ENCODE results near the gene IFNA1.
"Not testable (repeated sequence)": the region's sequence is repeated elsewhere in the genome, so short reads cannot be mapped to it uniquely, and the experiment has no call there.

IFNA1 gene

DNA sequence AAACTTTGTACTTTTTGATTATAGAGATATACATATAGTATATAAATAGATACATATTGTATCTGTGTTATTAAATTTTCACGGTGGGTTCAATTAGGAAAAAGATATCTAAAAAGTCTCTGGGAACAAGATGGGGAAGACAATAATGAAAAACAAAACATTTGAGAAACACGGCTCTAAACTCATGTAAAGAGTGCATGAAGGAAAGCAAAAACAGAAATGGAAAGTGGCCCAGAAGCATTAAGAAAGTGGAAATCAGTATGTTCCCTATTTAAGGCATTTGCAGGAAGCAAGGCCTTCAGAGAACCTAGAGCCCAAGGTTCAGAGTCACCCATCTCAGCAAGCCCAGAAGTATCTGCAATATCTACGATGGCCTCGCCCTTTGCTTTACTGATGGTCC is at the start of gene IFNA1:
Gene IFNA1, plus strand, starts transcription at position 301 of the 400 bp plus-strand sequence. Its CDS starts 69 bp downstream, at position 370.
- DNase-seq (ENCODE audit: low spot score), result no peak

DNA sequence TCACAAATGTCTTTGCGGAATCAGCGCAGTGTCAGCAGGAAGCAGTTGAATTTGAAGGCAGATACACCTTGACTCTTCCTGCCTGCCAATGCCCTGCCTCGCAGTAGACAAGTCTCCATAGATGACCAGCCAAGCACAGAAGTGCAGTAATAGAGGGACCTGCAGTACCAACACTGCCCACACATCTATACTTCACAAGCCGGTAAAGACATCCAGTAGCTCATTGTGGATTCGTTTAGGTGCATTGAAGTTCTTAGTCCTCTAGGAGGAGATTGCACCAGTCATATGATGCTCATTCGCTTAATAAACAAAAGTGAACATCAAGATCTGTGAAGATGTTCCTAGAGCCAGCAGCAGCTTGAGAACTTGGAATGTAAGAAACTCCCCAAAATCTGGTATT is 48.0 kb upstream of the IFNA1 start:
- DNase-seq (ENCODE audit: low spot score), result no peak

DNA sequence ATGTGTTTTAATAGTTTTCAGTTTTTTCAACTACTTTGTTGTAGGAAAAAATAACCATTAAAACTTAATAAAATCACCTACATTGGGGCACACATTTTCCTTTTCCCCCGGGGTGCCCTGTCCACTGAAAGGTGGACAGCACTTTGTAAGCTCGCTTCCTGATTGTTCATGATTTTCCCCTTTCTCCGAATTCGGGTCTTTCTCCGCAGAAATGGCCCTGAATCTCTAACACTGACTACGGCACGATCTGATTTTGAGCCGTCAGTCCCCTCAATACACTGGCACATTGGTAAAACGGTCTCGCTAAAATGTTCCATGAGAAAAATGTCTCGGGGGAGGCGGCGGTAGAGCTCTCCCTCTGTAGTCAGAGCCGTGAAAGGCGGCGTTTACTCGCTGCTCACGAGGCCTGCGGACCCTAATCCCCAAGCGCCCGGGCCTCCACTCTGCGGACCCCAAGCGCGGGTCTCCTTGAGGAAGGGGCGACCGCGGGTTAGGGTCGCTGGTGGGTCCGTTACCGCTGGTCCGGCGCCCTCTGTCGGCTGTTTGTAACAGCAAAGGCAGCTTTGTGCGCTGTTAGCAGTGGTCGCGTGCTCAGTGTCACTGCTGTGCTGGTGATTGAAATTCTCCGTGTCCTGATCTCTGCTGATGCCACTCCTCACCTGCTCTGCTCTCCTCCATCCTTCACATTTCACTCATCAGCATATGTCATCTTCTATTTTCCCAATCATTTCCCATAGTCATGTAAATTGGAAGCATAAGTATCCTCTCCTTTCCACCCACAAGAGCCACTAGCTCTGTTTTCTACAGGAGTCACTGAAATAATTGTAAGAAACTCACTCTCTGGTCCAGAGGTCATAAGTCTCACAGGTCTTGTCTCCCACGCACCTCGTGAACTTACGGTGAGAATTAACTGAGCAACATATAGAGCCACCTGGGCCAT is 44.2 kb upstream of the IFNA1 start:
- DNase-seq (ENCODE audit: low spot score), result peak; percentile 42

DNA sequence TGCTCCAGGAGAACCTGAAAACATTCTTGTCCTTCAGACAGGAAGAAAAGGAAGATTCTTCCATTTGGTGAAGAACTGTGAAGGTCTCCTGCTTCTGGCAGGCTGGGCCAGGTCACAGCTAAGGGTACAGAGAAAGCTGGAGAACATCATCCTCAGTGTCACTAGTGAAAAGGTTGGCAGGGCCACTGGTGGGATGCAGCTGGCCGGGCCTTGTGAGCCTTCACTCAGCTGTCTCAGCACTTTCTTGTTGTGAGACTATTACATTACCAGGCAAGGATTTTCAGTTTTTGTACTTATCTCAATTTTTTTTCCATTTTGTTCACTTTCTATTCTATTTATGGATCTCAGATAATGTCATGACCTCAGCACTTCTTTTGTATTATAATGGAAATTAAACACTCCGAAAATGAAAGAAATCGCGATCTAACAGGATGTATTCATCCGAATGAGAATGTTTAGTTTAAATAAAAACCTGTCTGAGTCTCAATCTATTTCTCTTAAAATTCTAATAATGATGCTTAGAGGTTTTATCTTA is 41.2 kb upstream of the IFNA1 start:
- no peak for DNase-seq (ENCODE audit: low spot score)

DNA sequence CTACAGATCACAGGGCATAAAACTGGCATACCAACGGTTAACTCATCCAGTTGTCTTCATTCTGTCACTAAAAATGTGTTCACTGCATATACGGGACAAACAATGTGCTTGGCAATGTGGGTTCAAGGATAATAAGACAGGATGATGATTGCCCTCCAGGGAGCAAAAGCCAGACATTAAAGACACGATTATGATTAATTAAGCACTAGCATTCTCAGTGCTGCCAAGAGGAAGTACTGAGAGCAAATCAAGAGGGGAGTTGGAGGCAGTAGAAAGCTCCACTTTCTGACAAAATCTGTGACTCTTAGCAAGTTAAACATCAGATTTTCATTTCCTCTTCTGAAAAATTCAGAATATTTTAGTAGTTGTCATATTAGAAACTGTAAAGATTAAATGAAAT is 40.3 kb upstream of the IFNA1 start:
- DNase-seq (ENCODE audit: low spot score), result no peak

DNA sequence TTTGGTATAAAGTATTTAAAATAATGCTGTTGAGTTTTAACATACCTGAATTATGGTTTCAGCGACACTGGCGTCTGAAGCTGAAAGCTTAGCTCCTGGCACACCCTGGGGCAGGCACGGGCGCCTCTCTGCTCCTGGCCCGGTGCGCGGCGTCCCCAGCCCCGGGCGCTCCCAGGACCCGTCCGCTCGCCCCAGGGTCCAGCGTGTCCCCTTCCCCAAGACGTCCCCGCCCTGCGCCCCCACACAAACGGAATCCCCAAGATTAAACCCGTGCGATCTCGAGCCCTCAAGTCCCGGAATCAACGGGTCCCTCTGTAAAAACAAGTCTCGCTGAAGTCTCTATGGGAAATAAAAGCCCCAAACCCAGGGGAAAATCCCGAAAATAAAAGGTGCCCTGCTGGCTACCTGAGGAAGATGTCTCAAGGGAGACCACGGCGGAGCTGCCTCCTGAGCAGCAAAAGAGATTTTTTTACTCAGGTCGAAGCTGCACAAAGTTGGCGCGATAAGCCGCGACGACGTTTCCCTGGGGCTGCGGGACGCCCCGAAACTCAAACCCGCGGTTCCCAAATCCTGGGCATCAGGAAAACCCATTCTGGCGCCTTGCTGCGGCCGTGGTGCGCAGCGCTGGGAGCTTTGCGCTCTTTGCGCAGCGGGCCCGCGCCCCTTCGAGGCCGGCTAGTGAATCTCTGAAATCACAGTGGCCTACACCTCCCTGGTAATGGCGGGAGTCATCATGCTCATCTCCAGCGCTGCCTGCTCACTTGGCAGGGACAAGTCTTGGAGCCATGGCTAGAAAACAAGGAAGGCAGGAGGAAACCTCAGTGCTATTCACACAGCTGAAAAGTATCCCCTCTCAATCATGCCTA is 37.6 kb upstream of the IFNA1 start:
- no peak for DNase-seq (ENCODE audit: low spot score)

DNA sequence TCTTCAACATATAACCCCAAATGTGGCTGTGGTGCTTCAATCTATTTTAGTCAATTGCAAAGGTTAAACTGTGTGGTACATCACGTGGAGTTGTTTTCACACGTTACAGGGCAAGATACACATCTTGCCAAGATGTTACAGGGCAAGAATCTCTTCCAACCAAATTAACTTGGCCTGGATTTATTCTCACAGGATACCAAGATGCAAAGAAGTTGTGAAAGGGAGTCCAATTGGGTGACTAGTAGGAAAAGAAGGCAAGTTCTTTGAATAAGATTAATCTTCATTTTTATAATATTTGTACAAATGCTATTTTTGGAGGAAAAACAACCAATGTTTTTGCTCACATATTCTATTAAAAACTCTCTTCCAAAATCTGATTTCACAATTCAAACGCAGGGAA is 36.1 kb upstream of the IFNA1 start:
- no peak for DNase-seq (ENCODE audit: low spot score)

DNA sequence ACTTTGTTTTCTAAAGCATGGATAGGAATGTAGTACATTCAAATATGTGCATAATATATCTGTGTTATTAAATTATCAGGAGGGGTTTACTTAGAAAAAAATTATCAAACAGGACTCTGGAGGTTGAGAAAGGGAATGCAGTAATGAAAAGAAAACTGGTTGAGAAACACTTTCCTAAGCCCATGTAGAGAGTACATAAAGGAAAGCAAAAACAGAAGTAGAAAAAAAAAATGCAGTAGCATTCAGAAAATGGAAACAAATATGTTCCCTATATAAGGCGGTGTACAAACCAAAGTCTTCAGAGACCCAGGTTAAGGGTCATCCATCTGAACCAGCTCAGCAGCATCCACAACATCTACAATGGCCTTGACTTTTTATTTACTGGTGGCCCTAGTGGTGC is 31.4 kb upstream of the IFNA1 start, which contains the start of gene IFNA8:
Gene IFNA8, plus strand, starts transcription at position 301 of the 400 bp plus-strand sequence. Its CDS starts 60 bp downstream, at position 361.
- no peak for DNase-seq (ENCODE audit: low spot score)

DNA sequence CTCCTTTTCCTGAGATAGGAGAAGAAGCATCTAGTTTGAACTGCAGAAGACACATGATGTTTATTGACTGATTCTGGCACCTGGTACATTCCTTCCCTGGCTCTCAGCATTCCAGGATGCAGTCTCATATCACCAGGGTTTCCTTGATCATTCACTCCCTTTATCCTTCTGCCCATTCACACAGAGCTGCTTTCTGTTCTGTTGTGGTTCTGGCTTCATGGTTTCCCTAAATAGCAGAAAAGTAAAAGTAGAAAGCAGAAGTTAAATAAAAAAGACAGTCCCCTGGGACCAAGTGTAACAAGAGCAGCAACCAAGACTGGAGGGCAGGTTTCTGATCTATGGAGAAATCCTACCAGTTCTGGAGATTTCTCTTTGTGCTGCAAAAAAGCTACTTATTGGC is 28.1 kb upstream of the IFNA1 start:
- no peak for DNase-seq (ENCODE audit: low spot score)

DNA sequence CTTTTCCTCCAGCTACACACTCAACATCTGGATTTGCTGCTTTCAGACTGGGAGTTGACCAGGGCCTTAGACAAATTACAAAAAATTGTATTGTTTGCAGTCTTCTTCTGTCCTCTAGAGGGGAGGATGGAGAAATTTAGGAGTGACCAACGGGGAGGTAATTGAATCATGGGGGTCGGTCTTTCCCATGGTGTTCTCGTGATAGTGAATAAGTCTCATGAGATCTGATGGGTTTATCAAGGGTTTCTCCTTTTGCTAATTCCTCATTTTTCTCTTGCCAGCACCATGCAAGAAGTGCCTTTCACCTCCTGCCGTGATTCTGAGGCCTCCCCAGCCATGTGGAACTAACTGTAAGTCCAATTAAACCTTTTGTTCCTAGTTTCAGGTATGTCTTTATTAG is 27.1 kb upstream of the IFNA1 start:
- DNase-seq (ENCODE audit: low spot score), result no peak

DNA sequence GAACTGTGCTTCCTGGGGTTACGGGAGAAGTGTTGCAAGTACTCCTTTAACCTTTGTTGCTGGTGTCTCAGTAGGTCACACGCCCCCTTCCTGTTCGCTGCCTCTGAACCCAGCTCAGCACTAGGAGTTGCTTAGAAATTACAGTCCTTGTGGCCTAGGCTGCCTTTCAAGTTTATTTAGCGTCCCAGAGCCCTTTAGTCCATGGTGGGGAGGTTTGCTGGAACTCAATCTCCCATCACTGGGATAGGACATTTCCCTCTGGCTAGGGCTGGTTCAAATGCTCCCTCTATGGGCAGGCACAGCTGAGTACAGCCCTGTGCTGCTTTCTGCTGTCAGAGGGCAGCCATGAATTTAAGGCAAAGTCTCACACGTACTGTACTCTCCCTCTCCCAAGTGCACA is 26.6 kb upstream of the IFNA1 start:
- no peak for DNase-seq (ENCODE audit: low spot score)

DNA sequence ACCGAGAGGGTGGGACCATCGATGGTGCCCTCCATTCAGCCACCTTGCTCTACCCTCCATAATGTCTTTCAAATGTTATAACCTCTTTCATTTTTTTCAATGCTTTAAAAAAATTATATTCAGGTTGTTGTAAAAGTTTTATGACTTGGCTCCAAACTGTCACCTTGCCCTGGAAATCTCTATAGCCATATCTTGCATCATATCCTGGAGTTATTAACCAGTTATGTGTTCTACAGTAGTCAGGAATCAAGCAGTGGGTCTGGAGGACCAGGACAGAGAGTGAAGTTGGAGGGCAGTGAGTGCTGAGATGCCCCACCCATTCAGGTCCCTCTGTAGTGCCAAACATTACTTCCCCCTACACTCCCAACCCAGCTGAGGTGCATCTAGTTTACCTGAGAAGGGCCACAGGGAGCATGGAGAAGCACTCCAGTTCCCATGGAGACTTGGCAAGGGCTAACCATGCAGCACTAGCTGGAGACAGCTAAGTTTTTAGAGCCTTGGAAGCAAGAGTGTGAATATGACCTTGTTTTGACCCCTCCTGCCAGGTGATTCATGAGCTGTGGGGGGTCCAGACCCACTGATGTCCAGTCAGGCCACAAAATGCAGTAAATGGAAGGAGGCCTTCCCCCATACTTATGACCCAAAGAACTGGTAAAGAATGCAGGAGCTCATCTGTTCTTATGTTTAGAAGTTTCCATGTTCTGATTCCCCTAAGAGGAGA is 25.9 kb upstream of the IFNA1 start:
- DNase-seq (ENCODE audit: low spot score), result no peak

DNA sequence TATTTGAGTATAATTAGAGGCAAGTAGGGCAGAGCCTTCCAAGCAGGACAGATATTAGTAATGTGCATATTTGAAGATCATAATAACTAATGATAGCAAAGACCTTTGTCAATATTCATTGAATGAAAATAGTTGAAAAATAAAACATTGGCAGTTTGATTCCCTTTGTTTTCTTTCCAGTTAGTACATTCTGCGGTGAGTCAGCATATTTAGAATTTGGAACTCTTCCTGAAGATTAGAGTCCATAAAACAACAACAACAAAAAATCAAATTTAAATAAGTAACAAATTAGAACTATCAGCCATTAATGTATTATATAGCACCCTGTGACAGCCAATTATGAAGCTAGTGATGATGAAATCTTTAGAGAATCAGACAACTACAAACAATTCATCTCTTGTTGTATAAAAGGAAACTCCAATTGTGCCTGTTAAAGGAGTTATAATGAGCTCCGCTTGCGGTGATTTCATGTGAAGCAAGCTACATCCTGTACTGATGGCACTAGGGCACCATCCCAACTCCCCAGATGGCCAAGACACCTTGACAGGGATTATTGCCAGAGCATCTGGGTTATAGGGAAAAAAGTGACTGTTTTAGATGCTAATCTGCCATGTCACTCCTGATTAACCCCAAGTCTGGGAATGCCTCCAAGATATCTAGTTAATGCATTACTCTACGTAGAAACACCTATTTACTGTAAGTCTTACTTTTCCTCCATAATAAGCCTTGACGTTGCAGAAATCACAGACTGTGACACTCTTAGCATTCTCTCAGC is 24.6 kb upstream of the IFNA1 start:
- DNase-seq (ENCODE audit: low spot score), result no peak

DNA sequence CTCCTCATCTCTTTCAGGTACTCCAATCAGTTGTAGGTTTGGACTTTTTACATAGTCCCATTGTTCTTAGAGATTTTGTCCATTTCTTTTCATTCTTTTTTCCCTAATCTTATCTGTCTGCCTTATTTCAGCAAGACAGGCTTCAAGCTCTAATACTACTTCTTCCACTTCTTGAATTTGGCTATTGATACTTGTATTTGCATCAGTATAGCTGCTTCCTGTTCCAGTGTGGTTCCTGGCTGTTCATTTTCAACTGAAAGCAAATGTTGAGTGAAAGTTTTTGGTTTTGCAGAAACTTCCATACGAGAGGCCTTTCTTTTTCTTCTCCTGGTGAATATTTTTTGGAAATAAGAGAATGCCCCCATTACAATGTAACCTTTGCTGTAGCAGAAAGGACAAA is 12.0 kb upstream of the IFNA1 start:
- DNase-seq (ENCODE audit: low spot score), result no peak

DNA sequence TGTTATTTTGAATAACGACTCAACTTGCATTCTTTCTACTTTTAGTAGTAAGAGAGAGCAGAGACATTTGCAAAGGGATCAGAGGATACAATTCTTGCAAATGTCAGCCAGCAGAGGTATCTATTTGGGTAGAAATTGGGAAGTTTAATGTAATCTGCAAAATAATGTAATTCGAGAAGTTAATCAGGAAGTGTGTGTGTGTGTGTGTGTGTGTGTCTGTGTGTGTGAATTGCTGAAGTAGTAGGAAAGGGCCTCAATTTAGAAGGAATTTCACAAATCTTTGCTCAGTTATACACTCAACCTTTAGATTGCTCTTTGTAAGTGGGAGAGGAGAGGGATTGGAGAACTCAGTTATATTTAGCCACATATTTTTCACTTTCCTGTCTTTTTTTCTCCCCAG is 11.0 kb upstream of the IFNA1 start:
- DNase-seq (ENCODE audit: low spot score), result no peak

DNA sequence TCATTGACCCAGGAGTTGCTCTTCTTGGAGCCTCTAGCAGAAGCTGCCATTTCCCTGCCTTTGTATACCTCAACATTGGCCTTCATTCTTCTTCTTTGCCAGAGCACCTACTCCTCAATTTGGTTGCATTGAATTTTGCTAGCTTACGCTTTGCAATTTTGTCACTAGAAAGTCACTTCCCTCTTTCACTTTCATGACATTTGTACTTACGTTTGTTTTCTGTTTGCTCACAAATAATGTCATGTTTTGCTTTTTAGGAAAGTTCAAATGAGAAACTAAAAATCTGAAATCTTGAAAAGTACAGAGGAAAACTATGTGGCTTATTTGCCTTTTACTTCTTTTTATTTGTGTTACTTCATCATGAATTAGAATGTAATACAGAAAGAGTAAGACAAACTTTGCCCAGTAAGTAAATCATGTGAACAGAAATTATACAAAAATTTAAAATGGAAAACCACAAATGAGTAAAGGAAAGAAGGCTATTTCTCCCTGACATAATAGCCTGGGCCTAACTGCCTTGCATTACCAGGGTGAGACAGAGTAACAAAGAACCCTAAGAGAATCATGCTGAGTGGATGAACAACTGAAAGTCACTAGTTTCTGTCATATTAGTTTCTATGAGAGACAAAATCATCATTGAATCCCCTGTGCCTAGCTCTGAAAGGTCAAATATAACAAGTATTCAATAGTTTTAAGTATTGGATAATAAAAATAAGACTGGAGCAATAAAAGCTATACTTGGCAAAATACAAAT is 7.4 kb upstream of the IFNA1 start:
- no peak for DNase-seq (ENCODE audit: low spot score)

DNA sequence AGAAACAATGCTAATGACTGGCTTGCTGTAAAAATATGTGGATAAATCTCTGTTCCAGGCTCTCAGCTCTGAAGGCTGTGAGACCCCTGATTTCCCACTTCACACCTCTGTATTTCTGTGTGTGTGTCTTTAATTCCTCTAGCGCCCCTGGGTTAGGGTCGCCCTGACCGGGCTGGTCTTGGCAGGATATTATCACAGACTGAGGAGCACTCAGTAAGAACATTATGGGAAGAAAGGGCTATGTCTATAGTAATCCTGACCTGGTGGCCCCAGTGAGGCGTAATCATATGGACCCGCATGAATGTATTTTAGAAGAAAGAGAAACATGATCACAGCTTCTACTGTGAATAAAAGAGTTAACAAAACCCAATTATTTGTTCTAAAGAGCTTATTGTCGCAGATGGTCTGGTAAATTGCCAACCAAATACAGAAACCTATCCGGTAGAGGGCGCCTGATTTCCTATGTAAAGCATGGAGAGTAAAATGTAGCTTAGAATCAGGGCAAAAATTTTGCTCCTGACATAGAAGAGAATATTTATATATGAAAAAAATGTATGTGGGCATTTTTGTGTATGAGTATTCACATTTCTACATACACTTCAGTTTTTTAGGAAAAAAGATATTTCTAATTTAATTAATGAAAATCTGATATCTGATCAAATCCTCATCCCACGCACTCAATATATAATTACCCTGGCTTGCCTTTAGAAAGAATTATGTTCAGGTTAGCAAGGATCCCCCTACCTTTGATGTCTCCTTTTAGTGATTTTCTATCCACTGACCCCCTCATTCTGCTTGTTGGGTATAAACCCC is 5.8 kb upstream of the IFNA1 start:
- DNase-seq (ENCODE audit: low spot score), result peak; percentile 39

DNA sequence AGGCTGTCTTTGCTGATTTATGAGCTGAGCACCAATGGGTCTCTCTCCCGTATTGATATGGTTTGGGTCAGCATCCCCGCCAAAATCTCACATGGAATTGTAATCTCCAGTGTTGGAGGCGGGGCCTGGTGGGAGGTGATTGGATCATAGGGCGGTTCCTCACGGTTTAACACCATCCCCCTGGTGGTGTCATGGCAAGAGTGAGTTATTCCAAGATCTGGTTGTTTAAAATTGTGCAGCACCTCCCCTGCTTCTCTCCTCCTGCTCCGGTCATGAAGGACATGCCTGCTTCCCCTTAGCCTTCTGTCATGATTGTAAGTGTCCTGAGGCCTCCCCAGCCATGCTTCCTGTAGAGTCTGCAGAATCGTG is 5.2 kb upstream of the IFNA1 start:
- not testable (repeated sequence) for DNase-seq (ENCODE audit: low spot score)

DNA sequence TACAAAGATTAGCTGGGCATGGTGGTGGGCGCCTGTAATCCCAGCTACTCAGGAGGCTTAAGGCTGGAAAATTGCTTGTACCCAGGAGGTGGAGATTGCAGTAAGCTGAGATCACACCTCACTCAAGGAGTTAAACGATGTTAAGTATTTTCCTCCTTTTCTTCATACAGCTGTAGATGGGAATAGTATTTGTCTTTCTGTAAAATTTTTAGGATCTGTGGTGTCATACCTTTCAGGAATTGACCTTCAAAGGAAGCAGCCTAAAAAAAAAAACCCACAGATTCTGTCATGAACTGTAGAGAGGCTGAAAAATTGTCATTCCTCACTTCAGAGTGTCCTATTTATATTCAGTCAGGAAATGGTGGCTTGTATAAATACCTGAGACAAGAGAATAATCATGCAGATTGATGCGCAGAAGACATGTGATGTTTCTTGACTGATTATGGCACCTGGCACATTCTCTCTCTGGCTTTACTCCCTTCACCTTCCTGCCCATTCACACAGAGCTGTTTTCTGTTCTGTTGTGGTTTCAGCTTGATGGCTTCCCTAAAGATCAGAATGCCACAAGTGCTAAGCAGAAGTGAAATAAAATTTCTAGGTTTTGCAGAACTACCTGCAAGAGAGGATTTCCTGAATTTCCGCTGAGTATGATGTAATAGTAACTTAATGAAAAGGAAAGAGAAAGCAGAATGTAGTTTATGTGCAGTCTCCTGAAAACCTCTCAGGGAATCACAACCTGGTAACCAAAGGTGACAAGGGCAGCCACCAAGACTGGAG is 3.8 kb downstream of the IFNA1 start:
- peak; percentile 2 for DNase-seq (ENCODE audit: low spot score)
